NCI-H1417 (cell line): ENCODE data around the gene GALNT7.

Experiments
- DNase-seq, 3 experiments: peaks; one replicate each; lab custom pipeline; 2025; lab: John Stamatoyannopoulos, UW

GALNT7 gene

GRCh38 chr4:173357939-173358338, 189.3 kb downstream of the GALNT7 start:
- peak; percentile 20 to 71 (median 60) for DNase-seq

GRCh38 chr4:173360587-173361221, 192.1 kb downstream of the GALNT7 start:
- DNase-seq = no peak

DNA sequence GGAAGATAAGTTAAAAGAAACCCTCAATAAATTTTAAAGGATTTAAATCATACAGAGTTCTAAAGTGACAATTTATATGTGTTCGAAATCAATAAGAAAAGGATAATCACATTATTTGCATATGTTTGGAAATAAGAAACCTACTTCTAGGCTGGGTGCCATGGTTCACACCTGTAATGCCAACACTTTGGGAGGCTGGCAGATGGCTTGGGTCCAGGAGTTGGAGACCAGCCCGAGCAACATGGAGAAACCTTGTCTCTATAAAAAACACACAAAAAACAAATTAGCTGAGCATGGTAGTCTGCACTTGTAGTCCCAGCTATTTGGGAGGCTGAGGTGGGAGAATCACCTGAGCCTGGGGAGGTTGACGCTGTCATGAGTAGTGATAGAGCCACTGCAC, 194.1 kb downstream of the GALNT7 start:
- no peak for DNase-seq

DNA sequence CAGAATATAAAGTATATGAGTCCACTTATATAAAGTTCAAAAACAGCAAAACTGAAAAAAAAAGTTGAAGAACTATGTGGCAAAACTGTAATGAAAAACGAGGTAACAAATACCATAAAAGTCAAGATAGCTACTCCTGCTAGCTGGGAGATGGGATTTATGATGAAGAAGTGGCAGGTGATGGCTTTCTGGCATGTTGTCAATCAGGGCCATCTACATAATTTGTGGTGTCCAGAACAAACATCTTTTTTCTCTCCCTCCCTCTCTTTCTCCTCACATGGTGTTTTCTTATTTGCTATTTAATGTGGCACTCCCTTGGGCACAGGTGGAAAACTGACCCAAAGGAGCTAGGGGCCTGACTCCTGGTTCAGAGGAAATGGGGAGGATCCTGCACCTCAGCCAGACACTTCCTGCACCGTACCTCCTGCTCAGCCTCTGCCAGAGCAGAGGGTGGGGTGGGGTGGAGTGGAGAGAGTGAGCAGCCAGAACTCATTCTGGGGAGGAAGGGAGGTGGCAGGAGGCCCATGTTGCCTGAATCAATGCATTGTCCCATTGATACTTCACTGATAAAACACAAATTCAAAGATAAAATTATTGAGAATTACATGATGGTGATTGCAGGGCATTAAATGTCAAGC, 196.9 kb downstream of the GALNT7 start:
- peak in 1 of 3 experiments; percentile 23 for DNase-seq

DNA sequence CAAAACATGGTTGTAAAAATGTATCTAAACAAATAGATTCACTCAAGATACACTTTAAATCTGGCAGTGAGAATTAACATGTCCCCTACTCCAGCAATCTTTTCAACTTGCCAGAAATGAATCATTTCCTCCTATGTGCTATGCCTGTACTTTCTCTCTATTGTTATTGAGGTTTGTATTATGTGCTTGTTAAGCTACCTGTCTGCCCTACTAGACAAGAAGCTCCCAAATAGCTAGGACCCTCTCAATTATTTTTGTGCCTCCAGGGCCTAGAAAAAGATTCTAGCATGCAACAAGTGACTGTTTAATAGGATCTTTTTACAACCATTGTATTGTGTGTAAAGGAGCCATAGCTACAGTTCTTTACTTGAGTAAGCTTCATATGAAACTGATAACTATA, 198.7 kb downstream of the GALNT7 start:
- DNase-seq = peak in 1 of 3 experiments; percentile 49

- no peak for DNase-seq
Measured at GRCh38 chr4:173367946-173368345, 199.3 kb downstream of the GALNT7 start.

- DNase-seq = no peak
Measured at GRCh38 chr4:173370130-173370476, 201.5 kb downstream of the GALNT7 start.

GRCh38 chr4:173370477-173371291, 202.1 kb downstream of the GALNT7 start, which contains the start of gene SAP30:
SAP30 (plus strand) TSS chr4:173370954; CDS start chr4:173371183, 229 bp downstream.
- DNase-seq = peak; percentile 93 to 99 (median 97)

DNA sequence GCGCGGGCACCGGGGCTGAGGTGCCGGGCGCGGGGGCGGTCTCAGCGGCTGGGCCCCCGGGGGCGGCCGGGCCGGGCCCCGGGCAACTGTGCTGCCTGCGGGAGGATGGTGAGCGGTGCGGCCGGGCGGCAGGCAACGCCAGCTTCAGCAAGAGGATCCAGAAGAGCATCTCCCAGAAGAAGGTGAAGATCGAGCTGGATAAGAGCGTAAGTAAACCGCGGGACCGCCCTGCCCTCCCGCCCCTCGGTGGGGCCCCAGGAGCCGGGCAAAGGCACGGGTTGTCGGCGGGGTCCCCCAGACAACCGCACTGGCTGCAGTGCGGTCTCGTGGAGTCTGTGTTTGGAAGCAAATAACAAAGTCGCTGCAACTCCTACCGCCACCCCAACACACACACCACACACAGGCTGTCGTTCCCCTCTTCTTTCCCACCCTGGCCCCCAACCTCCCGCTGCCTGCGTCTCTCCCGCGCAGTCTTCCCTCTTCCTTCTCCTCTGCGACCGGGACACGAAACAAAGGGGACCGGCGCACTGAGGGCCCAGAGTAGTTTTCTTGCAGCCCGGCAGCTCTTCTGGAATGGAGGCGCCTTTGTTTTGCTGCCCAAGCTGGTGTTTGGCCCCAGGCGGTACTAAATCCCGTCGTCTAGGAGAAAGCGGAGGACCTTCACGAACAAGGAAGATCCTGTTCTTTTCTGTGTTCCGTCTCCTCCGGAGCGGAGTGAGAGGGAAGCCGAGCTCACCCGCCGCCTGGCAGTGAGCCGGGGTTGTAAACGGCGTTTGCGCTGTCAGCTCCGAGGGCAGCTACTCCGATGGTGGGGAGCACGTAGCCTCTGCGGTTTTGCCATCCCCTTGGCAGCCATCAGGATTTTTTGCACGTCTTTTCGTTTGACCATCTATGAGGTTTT, 202.9 kb downstream of the GALNT7 start:
- peak; percentile 24 to 90 (median 81) for DNase-seq
